22Rv1 (cell line): ENCODE results near the gene SLIT1.

Experiments
- H3K27ac ChIP-seq: fragments of 450-650 bp; 2 replicates; pipeline ENCODE4 v1.5.1; 2017
- CTCF ChIP-seq: fragments of 450-650 bp; IDR thresholded peaks from 2 replicates; pipeline ENCODE4 v1.5.1; 2017; ENCODE audit warnings: mild to moderate bottlenecking
- ZFX ChIP-seq: fragments of 450-650 bp; IDR thresholded peaks from 2 replicates; pipeline ENCODE4 v1.6.1; 2017; ENCODE audit warnings: antibody characterized with exemption, borderline replicate concordance

Gene SLIT1

GRCh38 chr10:97117372-97117771 lies 68.4 kb downstream of the SLIT1 start:
- no peak overlapping the region for H3K27ac ChIP-seq
- peak; percentile 59 for TF ChIP-seq CTCF
- TF ChIP-seq ZFX = no peak

- TF ChIP-seq ZFX = no peak
- TF ChIP-seq CTCF = no peak
- no peak overlapping the region for H3K27ac ChIP-seq
Measured at GRCh38 chr10:97116462-97117162, 69.1 kb downstream of the SLIT1 start.

GRCh38 chr10:97115846-97116245 lies 69.9 kb downstream of the SLIT1 start:
- H3K27ac ChIP-seq = no peak overlapping the region
- TF ChIP-seq ZFX = no peak
- TF ChIP-seq CTCF = no peak

- no peak for TF ChIP-seq CTCF
- TF ChIP-seq ZFX = no peak
- H3K27ac ChIP-seq = no peak overlapping the region
Measured at GRCh38 chr10:97111615-97112014, 74.1 kb downstream of the SLIT1 start.

GRCh38 chr10:97109547-97109946 lies 76.2 kb downstream of the SLIT1 start:
- no peak overlapping the region for H3K27ac ChIP-seq
- no peak for TF ChIP-seq CTCF
- TF ChIP-seq ZFX = no peak

- no peak overlapping the region for H3K27ac ChIP-seq
- TF ChIP-seq ZFX = no peak
- no peak for TF ChIP-seq CTCF
Measured at GRCh38 chr10:97107551-97107950, 78.2 kb downstream of the SLIT1 start.

- H3K27ac ChIP-seq = no peak overlapping the region
- TF ChIP-seq CTCF (no peak), ZFX (no peak)
Measured at GRCh38 chr10:97106207-97106606, 79.6 kb downstream of the SLIT1 start.
